ENCODE measurements around the gene CCNG2.

CCNG2 gene

GRCh38 chr4:77194366-77194765 is 37.4 kb downstream of the CCNG2 start:
- Histone ChIP-seq H3K36me3 (ENCODE audit: control insufficient read depth, insufficient read depth, low read length) (no peaks in the 10 kb centered on the region), H3K27me3 (ENCODE audit: control insufficient read depth, insufficient read depth, low read length) (peaks cover 23% of the 10 kb centered on the region), H3K4me1 (ENCODE audit: control insufficient read depth, insufficient read depth, low read length) (no peaks in the 10 kb centered on the region), H3K9me3 (ENCODE audit: control insufficient read depth, insufficient read depth, low read length) (no peaks in the 10 kb centered on the region), H3K27ac (ENCODE audit: low read depth, low read length) (no peak overlapping the region), H3K4me3 (ENCODE audit: low read depth, low read length) (no peak overlapping the region), H3K9ac (ENCODE audit: low read depth, low read length) (no peak overlapping the region)

- Histone ChIP-seq H3K4me3 (ENCODE audit: low read depth, low read length) (no peak overlapping the region), H3K36me3 (ENCODE audit: control insufficient read depth, insufficient read depth, low read length) (no peaks in the 10 kb centered on the region), H3K9me3 (ENCODE audit: control insufficient read depth, insufficient read depth, low read length) (no peaks in the 10 kb centered on the region), H3K27me3 (ENCODE audit: control insufficient read depth, insufficient read depth, low read length) (peaks cover 23% of the 10 kb centered on the region), H3K4me1 (ENCODE audit: control insufficient read depth, insufficient read depth, low read length) (no peaks in the 10 kb centered on the region), H3K27ac (ENCODE audit: low read depth, low read length) (no peak overlapping the region), H3K9ac (ENCODE audit: low read depth, low read length) (no peak overlapping the region)
Measured at GRCh38 chr4:77194989-77195388, 38.0 kb downstream of the CCNG2 start.

- Histone ChIP-seq H3K4me1 (ENCODE audit: control insufficient read depth, insufficient read depth, low read length) (no peaks in the 10 kb centered on the region), H3K27me3 (ENCODE audit: control insufficient read depth, insufficient read depth, low read length) (peaks cover 23% of the 10 kb centered on the region), H3K9ac (ENCODE audit: low read depth, low read length) (no peak overlapping the region), H3K9me3 (ENCODE audit: control insufficient read depth, insufficient read depth, low read length) (no peaks in the 10 kb centered on the region), H3K27ac (ENCODE audit: low read depth, low read length) (no peak overlapping the region), H3K4me3 (ENCODE audit: low read depth, low read length) (no peak overlapping the region), H3K36me3 (ENCODE audit: control insufficient read depth, insufficient read depth, low read length) (no peaks in the 10 kb centered on the region)
Measured at GRCh38 chr4:77196866-77197265, 39.9 kb downstream of the CCNG2 start.

- H3K4me3 ChIP-seq (ENCODE audit: low read depth, low read length), result no peak overlapping the region
- H3K27me3 ChIP-seq (ENCODE audit: control insufficient read depth, insufficient read depth, low read length), result peaks cover 23% of the 10 kb centered on the region
Measured at GRCh38 chr4:77197361-77197760, 40.4 kb downstream of the CCNG2 start.

GRCh38 chr4:77197831-77198230 is 40.8 kb downstream of the CCNG2 start:
- Histone ChIP-seq H3K4me3 (ENCODE audit: low read depth, low read length) (no peak overlapping the region), H3K27me3 (ENCODE audit: control insufficient read depth, insufficient read depth, low read length) (peaks cover 23% of the 10 kb centered on the region), H3K9ac (ENCODE audit: low read depth, low read length) (no peak overlapping the region), H3K27ac (ENCODE audit: low read depth, low read length) (no peak overlapping the region), H3K36me3 (ENCODE audit: control insufficient read depth, insufficient read depth, low read length) (no peaks in the 10 kb centered on the region), H3K9me3 (ENCODE audit: control insufficient read depth, insufficient read depth, low read length) (no peaks in the 10 kb centered on the region), H3K4me1 (ENCODE audit: control insufficient read depth, insufficient read depth, low read length) (no peaks in the 10 kb centered on the region)

More at GRCh38 chr4:77197361-77197760, 40.4 kb downstream of the CCNG2 start:
- Histone ChIP-seq H3K4me1 (ENCODE audit: control insufficient read depth, insufficient read depth, low read length) (no peaks in the 10 kb centered on the region), H3K9me3 (ENCODE audit: control insufficient read depth, insufficient read depth, low read length) (no peaks in the 10 kb centered on the region), H3K36me3 (ENCODE audit: control insufficient read depth, insufficient read depth, low read length) (no peaks in the 10 kb centered on the region), H3K27ac (ENCODE audit: low read depth, low read length) (no peak overlapping the region), H3K9ac (ENCODE audit: low read depth, low read length) (no peak overlapping the region)

- Histone ChIP-seq H3K9ac (ENCODE audit: low read depth, low read length) (no peak overlapping the region), H3K4me1 (ENCODE audit: control insufficient read depth, insufficient read depth, low read length) (no peaks in the 10 kb centered on the region), H3K9me3 (ENCODE audit: control insufficient read depth, insufficient read depth, low read length) (no peaks in the 10 kb centered on the region), H3K27me3 (ENCODE audit: control insufficient read depth, insufficient read depth, low read length) (peaks cover 11% of the 10 kb centered on the region), H3K36me3 (ENCODE audit: control insufficient read depth, insufficient read depth, low read length) (no peaks in the 10 kb centered on the region), H3K4me3 (ENCODE audit: low read depth, low read length) (no peak overlapping the region), H3K27ac (ENCODE audit: low read depth, low read length) (no peak overlapping the region)
Measured at GRCh38 chr4:77199276-77199675, 42.3 kb downstream of the CCNG2 start.

GRCh38 chr4:77199701-77200100 is 42.7 kb downstream of the CCNG2 start:
- Histone ChIP-seq H3K27me3 (ENCODE audit: control insufficient read depth, insufficient read depth, low read length) (peaks cover 7% of the 10 kb centered on the region; the same call in 1 of the 2 replicates), H3K27ac (ENCODE audit: low read depth, low read length) (no peak overlapping the region), H3K4me1 (ENCODE audit: control insufficient read depth, insufficient read depth, low read length) (no peaks in the 10 kb centered on the region), H3K9me3 (ENCODE audit: control insufficient read depth, insufficient read depth, low read length) (no peaks in the 10 kb centered on the region), H3K9ac (ENCODE audit: low read depth, low read length) (no peak overlapping the region), H3K36me3 (ENCODE audit: control insufficient read depth, insufficient read depth, low read length) (no peaks in the 10 kb centered on the region), H3K4me3 (ENCODE audit: low read depth, low read length) (no peak overlapping the region)

GRCh38 chr4:77201343-77201742 is 44.3 kb downstream of the CCNG2 start:
- Histone ChIP-seq H3K36me3 (ENCODE audit: control insufficient read depth, insufficient read depth, low read length) (no peaks in the 10 kb centered on the region), H3K9me3 (ENCODE audit: control insufficient read depth, insufficient read depth, low read length) (no peaks in the 10 kb centered on the region), H3K9ac (ENCODE audit: low read depth, low read length) (no peak overlapping the region), H3K4me3 (ENCODE audit: low read depth, low read length) (no peak overlapping the region), H3K4me1 (ENCODE audit: control insufficient read depth, insufficient read depth, low read length) (no peaks in the 10 kb centered on the region), H3K27ac (ENCODE audit: low read depth, low read length) (no peak overlapping the region), H3K27me3 (ENCODE audit: control insufficient read depth, insufficient read depth, low read length) (0 out of 2 replicates have a peak, but pooled peaks cover 1% of the 10 kb centered on the region)

- Histone ChIP-seq H3K4me3 (ENCODE audit: low read depth, low read length) (no peak overlapping the region), H3K4me1 (ENCODE audit: control insufficient read depth, insufficient read depth, low read length) (no peaks in the 10 kb centered on the region), H3K36me3 (ENCODE audit: control insufficient read depth, insufficient read depth, low read length) (no peaks in the 10 kb centered on the region), H3K9ac (ENCODE audit: low read depth, low read length) (no peak overlapping the region), H3K27me3 (ENCODE audit: control insufficient read depth, insufficient read depth, low read length) (no peaks in the 10 kb centered on the region), H3K9me3 (ENCODE audit: control insufficient read depth, insufficient read depth, low read length) (no peaks in the 10 kb centered on the region), H3K27ac (ENCODE audit: low read depth, low read length) (no peak overlapping the region)
Measured at GRCh38 chr4:77201857-77202256, 44.9 kb downstream of the CCNG2 start.

- Histone ChIP-seq H3K4me1 (ENCODE audit: control insufficient read depth, insufficient read depth, low read length) (no peaks in the 10 kb centered on the region), H3K9me3 (ENCODE audit: control insufficient read depth, insufficient read depth, low read length) (no peaks in the 10 kb centered on the region), H3K36me3 (ENCODE audit: control insufficient read depth, insufficient read depth, low read length) (no peaks in the 10 kb centered on the region)
Measured at GRCh38 chr4:77202491-77202890, 45.5 kb downstream of the CCNG2 start.

GRCh38 chr4:77203380-77204197 is 46.6 kb downstream of the CCNG2 start:
- no peaks in the 10 kb centered on the region for H3K36me3 ChIP-seq (ENCODE audit: control insufficient read depth, insufficient read depth, low read length)
- no peaks in the 10 kb centered on the region for H3K9me3 ChIP-seq (ENCODE audit: control insufficient read depth, insufficient read depth, low read length)
- no peaks in the 10 kb centered on the region for H3K27me3 ChIP-seq (ENCODE audit: control insufficient read depth, insufficient read depth, low read length)
- no peak overlapping the region for H3K27ac ChIP-seq (ENCODE audit: low read depth, low read length)
- H3K4me3 ChIP-seq (ENCODE audit: low read depth, low read length), result no peak overlapping the region
- no peak overlapping the region for H3K9ac ChIP-seq (ENCODE audit: low read depth, low read length)
- no peaks in the 10 kb centered on the region for H3K4me1 ChIP-seq (ENCODE audit: control insufficient read depth, insufficient read depth, low read length)

More at GRCh38 chr4:77202491-77202890, 45.5 kb downstream of the CCNG2 start:
- Histone ChIP-seq H3K27me3 (ENCODE audit: control insufficient read depth, insufficient read depth, low read length) (no peaks in the 10 kb centered on the region), H3K27ac (ENCODE audit: low read depth, low read length) (no peak overlapping the region), H3K9ac (ENCODE audit: low read depth, low read length) (no peak overlapping the region), H3K4me3 (ENCODE audit: low read depth, low read length) (no peak overlapping the region)
